Activated CD8-positive, alpha-beta memory T cell treated with anti-CD3 and anti-CD28 coated beads, Interleukin-2, amount 10 ng/mL, durations not matched to agents 7 days and 5 days (primary cell): Measurements from ENCODE around the gene WHAMM. TPM values are rescaled to one million over a fixed set of nuclear protein-coding genes. Genes with fewer than 3 reads are reported as not detected.
"Not testable (repeated sequence)": the region's sequence is repeated elsewhere in the genome, so short reads cannot be mapped to it uniquely, and the experiment has no call there.

ENCODE experiments used
- ATAC-seq: fragments of 150-1000 bp; cut with Tn5 transposase; one replicate; pipeline ENCODE4 v1.10.0; 2021; ENCODE audit warnings: moderate library complexity
- CTCF ChIA-PET: fragments of 350-600 bp; sonication (Branson Sonifier 250); formaldehyde crosslinking; loops from one replicate; lab custom pipeline; 2021; ENCODE audit warnings: antibody characterized with exemption; lab: Charles Lee
- DNase-seq: peaks from one replicate; pipeline ENCODE4 v3.0.0-alpha.2; 2020
- H3K27ac Mint-ChIP-seq: one replicate; pipeline ENCODE4 v1.8.0; 2021; ENCODE audit warnings: mild to moderate bottlenecking, mixed read lengths
- H3K27me3 Mint-ChIP-seq: one replicate; pipeline ENCODE4 v1.8.0; 2021; ENCODE audit warnings: mixed read lengths
- H3K36me3 Mint-ChIP-seq: one replicate; pipeline ENCODE4 v1.8.0; 2021; ENCODE audit warnings: mild to moderate bottlenecking, mixed read lengths
- H3K4me1 Mint-ChIP-seq: one replicate; pipeline ENCODE4 v1.8.0; 2021; ENCODE audit warnings: mixed read lengths
- H3K4me3 Mint-ChIP-seq: one replicate; pipeline ENCODE4 v1.8.0; 2021; ENCODE audit warnings: mild to moderate bottlenecking, moderate library complexity, mixed read lengths
- H3K9me3 Mint-ChIP-seq: one replicate; pipeline ENCODE4 v1.8.0; 2022; ENCODE audit warnings: low read depth, mixed read lengths
- total RNA-seq, 2 experiments: library from RNA; stranded (reverse); gene quantifications; one replicate each; pipeline ENCODE4 v1.2.3, GENCODE V29; 2021

The WHAMM gene, protein sequence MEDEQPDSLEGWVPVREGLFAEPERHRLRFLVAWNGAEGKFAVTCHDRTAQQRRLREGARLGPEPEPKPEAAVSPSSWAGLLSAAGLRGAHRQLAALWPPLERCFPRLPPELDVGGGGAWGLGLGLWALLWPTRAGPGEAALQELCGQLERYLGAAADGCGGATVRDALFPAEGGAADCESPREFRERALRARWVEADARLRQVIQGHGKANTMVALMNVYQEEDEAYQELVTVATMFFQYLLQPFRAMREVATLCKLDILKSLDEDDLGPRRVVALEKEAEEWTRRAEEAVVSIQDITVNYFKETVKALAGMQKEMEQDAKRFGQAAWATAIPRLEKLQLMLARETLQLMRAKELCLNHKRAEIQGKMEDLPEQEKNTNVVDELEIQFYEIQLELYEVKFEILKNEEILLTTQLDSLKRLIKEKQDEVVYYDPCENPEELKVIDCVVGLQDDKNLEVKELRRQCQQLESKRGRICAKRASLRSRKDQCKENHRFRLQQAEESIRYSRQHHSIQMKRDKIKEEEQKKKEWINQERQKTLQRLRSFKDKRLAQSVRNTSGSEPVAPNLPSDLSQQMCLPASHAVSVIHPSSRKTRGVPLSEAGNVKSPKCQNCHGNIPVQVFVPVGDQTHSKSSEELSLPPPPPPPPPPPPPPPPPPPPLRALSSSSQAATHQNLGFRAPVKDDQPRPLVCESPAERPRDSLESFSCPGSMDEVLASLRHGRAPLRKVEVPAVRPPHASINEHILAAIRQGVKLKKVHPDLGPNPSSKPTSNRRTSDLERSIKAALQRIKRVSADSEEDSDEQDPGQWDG
- total RNA-seq = 10 to 100 TPM in 1 of 2 experiments, 1 to 10 TPM in 1; 9.1 to 11.0 TPM

DNA sequence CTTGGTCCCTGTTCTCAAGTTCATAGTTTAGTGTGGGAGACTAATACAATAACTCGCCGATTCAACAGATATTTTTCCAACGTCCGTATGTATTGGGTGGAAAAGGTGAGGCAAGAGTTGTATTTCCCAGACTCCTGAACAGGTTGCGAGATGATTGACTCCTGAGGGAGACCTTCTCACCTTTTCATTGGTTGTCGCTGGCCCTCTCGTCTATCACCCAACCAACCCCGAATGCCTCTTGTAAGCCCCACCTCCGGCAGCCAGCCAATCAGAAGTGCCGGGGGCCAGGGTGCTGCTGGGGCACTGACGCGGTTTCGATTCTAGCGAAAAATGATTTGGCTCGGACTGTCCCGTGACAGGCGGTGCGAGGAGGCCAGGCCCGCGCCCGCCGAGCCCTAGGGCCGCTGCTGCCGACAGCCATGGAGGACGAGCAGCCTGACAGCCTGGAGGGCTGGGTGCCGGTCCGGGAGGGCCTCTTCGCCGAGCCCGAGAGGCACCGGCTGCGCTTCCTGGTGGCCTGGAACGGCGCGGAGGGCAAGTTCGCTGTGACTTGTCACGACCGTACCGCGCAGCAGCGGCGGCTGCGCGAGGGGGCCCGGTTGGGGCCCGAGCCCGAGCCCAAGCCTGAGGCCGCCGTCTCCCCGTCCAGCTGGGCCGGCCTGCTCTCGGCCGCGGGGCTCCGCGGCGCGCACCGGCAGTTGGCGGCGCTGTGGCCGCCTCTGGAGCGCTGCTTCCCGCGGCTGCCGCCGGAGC is at the start of gene WHAMM:
Gene WHAMM (plus strand): TSS at position 321 of the 753 bp plus-strand sequence. CDS start 99 bp downstream, at position 420.
- CTCF ChIA-PET = interaction anchor here (0.7 to 1.8 kb wide), 4 partner anchors 12 to 59 kb away, joined by 3 to 9 read pairs (median 4); no protein-coding TSS in a partner anchor
- H3K27me3 Mint-ChIP-seq = peaks cover 8% of the 10 kb centered on the region
- no peaks in the 10 kb centered on the region for H3K9me3 Mint-ChIP-seq
- peak; percentile 97 for ATAC-seq
- peaks cover 24% of the 10 kb centered on the region for H3K36me3 Mint-ChIP-seq
- peak; percentile 98 for DNase-seq
- peak within 1 kb of the TSS; percentile 88 for H3K4me3 Mint-ChIP-seq
- H3K27ac Mint-ChIP-seq = peak within 1 kb of the TSS; percentile 89
- H3K4me1 Mint-ChIP-seq = peaks cover 22% of the 10 kb centered on the region

DNA sequence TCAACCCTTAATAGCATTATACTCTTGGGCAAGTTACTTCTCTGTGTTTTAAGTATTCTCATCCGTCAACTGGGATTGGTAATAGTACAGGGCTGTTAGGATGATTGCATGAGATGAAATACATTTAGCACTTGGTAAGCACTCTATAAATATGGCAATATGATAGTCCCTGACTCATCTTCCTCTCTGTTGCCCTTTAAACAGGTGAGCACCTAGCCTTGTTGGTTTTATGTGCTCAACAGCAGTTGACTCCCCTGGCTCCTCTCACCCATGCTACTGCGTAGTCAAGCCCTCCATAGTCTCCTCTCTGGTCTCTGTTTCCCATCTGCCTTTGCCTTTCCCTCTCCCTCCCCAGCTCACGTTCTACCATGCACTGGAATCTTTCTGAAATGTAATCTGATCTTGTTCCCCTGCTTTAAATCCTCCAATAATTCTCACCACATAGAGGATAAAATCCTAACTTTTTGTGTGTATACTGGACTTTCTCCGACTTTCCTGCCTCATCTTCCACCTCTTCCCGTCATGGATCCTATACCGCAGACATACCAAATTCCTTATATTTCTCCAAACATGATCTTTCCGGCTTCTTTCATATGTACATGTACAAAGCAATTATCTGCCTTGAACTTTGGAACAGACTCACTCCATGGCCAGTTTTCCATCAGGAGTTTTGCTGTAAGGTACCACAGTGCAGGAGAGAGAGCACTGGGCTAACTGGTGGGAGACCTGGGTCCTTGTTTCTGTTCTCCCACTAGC is 45.9 kb upstream of the WHAMM start:
- peaks cover 6% of the 10 kb centered on the region for H3K4me1 Mint-ChIP-seq
- no peak overlapping the region for H3K27ac Mint-ChIP-seq
- H3K4me3 Mint-ChIP-seq = no peak overlapping the region
- H3K36me3 Mint-ChIP-seq = peaks cover 21% of the 10 kb centered on the region
- CTCF ChIA-PET = no interaction called here
- DNase-seq (no peak), ATAC-seq (no peak)
- H3K9me3 Mint-ChIP-seq = no peaks in the 10 kb centered on the region
- H3K27me3 Mint-ChIP-seq = no peaks in the 10 kb centered on the region

DNA sequence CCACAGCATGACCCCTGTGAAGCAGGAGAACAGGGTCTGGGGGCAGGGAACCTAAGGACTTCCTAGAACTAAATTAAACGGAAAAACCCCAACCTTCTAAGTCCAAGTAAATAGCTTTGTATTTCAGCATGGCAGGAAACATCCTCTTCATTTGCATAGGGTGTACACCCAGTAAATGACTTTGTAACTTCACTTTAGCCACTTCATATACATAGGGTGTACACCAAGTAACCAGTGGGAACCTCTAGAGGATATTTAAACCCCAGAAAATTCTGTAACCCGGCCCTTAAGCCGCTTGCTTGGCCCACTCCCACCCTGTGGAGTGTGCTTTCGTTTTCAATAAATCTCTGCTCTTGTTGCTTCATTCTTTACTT is 45.3 kb upstream of the WHAMM start:
- no peaks in the 10 kb centered on the region for H3K9me3 Mint-ChIP-seq
- H3K4me3 Mint-ChIP-seq = no peak overlapping the region
- DNase-seq = no peak
- H3K4me1 Mint-ChIP-seq = peaks cover 6% of the 10 kb centered on the region
- peaks cover 20% of the 10 kb centered on the region for H3K36me3 Mint-ChIP-seq
- no peak overlapping the region for H3K27ac Mint-ChIP-seq
- no peaks in the 10 kb centered on the region for H3K27me3 Mint-ChIP-seq
- CTCF ChIA-PET = no interaction called here
- no peak for ATAC-seq

DNA sequence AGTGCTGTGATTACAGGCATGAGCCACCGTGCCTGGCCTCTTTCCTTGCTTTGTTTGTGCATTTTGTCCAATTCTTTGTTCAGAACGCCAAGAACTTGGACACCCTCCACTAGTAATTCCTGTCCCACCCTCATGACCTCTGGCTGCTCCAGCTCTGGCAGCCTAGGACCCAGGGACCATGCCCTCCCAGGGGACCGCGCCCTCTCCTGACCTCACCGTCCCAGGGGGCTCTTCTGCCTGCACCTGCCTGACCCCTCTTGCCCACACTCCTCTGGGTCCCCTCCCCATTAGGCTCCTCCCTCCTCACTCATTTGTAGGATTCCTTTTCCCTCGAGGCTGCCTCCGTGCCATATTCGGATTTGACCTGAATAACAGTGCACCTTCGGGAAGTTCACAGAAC is 44.7 kb upstream of the WHAMM start:
- H3K4me1 Mint-ChIP-seq = peaks cover 6% of the 10 kb centered on the region
- DNase-seq = no peak
- no peaks in the 10 kb centered on the region for H3K27me3 Mint-ChIP-seq
- CTCF ChIA-PET = no interaction called here
- peaks cover 20% of the 10 kb centered on the region for H3K36me3 Mint-ChIP-seq
- no peak for ATAC-seq
- no peak overlapping the region for H3K27ac Mint-ChIP-seq
- H3K9me3 Mint-ChIP-seq = no peaks in the 10 kb centered on the region
- H3K4me3 Mint-ChIP-seq = no peak overlapping the region

DNA sequence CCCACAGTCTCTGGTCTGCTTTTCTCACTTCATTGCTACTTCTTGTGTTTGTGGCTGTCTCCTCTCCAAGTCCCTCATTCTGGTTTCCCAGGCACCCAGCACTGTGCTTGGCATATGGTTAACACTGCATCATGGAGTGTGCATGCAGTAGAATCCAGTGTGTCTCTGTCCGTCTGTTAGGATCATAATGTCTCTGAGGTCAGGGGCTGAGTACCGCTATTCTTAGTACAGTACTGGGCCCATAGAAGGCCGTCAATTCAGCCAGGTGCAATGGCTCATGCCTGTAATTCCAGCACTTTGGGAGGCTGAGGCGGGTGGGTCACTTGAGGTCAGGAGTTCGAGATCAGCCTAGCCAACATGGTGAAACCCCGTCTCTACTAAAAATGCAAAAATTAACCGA is 43.2 kb upstream of the WHAMM start:
- DNase-seq, H3K4me3 Mint-ChIP-seq, ATAC-seq, H3K9me3 Mint-ChIP-seq, H3K27ac Mint-ChIP-seq, H3K4me1 Mint-ChIP-seq, H3K27me3 Mint-ChIP-seq: not testable (repeated sequence)
- H3K36me3 Mint-ChIP-seq = peaks cover 20% of the 10 kb centered on the region
- CTCF ChIA-PET = interaction anchor here (1.4 kb wide), 1 partner anchor 15 kb away, joined by 4 read pairs; no protein-coding TSS in a partner anchor

DNA sequence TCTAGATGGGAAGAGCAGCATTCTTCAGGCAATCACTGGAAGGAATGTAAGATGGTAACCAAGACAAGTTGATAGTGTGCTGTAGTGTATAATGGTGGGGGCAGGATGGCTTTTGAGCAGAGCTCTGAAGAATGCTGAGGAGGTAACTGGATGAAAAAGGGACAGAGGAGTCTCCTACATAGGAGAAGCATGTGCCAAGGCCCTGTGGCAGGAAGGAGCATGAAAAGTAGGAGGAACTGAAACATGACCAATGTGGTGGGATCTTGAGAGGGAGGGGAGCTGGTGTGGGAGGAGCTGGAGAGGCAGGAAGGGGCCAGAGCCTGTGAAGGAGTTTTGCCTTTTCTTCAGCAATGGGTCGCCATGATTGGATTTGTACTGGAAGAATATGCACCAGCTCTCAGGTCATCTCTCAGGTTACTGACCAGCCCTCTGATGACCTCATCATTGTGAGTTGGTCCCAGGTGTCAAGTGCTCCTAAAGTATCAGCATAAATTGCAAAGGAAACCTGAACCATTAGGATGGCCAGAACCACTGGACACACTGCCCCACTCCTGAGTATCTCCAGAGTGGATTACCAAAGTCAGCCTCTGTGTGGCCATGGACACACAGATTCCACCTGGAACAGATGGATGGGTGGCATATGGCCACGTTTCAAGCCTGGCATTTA is 42.1 kb upstream of the WHAMM start:
- H3K27ac Mint-ChIP-seq = no peak overlapping the region
- H3K4me3 Mint-ChIP-seq = no peak overlapping the region
- ATAC-seq (no peak), DNase-seq (no peak)
- no peaks in the 10 kb centered on the region for H3K9me3 Mint-ChIP-seq
- peaks cover 6% of the 10 kb centered on the region for H3K4me1 Mint-ChIP-seq
- H3K27me3 Mint-ChIP-seq = no peaks in the 10 kb centered on the region
- CTCF ChIA-PET = interaction anchor here (1.4 kb wide), 1 partner anchor 16 kb away, joined by 4 read pairs; no protein-coding TSS in a partner anchor
- H3K36me3 Mint-ChIP-seq = peaks cover 16% of the 10 kb centered on the region

DNA sequence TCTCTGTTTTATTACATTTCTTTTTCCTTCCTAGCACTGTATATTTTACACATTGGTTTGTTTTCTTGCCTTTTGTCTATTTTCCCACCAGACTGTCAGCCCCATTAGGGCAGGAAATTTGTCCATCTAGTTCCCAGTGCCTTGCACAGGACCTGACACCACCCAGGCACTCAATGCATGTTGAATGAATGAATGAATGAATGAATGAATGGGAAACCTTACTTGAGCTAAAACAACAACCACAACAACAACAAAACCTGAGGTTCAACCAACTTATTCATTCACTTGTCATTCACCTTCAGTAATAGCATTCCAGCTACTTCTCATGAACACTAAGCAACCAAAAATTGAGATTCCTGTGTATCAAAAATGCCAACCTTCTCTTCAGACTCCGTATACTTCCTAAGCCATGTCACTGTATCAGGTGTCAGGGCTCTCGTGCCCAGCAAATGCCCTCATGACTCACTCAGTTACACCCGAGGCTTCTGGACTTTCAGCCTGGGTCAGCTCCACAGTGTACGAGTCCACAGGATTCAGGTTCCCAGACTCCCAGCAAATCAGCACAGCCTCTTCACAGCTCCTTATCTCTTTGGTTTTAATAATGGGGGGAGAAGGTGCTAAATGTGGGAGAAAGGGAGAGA is 40.9 kb upstream of the WHAMM start:
- H3K9me3 Mint-ChIP-seq = no peaks in the 10 kb centered on the region
- ATAC-seq = no peak
- CTCF ChIA-PET = no interaction called here

DNA sequence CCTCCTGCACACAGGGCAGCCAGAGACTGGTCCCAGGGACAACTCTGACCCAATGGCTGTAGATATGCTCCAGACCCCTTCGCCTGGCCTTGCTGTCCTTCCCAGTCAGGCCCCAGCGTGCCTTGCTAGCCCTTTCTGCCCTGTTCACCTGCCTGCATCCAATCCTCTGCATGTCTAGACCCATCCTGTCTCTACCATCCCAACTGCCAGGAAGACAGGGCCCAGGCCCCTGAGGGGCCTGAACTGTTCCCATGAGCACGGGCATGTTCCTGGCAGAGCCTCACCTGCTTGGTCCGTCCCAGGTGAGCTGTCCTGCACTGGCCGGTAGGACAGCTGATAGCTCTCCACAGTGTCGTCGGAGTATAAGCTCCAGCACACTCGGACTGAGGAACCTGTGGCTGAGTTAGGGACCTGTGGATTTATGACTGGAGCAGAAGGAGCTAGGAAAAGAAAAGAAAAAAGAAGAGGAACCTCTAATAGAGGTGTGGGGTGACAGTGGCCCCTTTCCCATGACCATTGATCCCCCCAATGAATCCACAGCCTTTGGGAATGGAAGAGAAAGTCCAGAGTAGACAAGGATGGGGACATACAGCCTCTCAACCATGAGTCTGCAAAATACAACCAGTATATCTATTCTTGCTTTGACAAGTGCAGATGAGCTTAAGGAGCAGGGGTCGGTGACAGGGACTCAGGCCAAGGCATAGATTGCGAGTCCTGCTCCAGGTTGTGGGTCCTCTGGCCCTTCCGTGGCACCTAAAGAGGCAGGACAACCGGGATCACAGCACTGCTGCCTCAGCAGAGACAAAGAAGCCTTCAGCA is 37.4 kb upstream of the WHAMM start:
- Mint-ChIP-seq H3K36me3 (peaks cover 3% of the 10 kb centered on the region), H3K9me3 (no peaks in the 10 kb centered on the region), H3K27me3 (peaks cover 6% of the 10 kb centered on the region), H3K4me3 (no peak overlapping the region), H3K4me1 (no peaks in the 10 kb centered on the region), H3K27ac (no peak overlapping the region)
- DNase-seq (no peak), ATAC-seq (no peak)
- CTCF ChIA-PET = no interaction called here

More for the DNA sequence above, 40.9 kb upstream of the WHAMM start:
- Mint-ChIP-seq H3K27me3 (peaks cover 3% of the 10 kb centered on the region), H3K4me3 (no peak overlapping the region), H3K27ac (no peak overlapping the region), H3K4me1 (peaks cover 5% of the 10 kb centered on the region), H3K36me3 (peaks cover 14% of the 10 kb centered on the region)
- no peak for DNase-seq

DNA sequence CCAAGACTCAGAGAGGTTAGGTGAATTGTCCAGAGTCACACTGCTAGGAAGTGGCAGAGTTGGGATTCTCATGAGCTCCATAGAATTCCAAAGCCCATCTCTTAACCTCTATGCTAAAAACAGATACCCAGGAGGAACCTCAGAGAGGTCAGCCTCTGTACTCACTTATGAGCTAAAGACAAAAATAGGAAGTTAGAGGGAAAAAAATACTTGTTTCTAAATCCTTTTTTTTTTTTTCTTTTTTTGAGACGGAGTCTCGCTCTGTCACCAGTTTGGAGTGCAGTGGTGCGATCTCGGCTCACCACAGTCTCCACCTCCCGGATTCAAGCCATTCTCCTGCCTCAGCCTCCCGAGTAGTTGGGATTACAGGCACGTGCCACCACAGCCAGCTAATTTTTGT is 34.9 kb upstream of the WHAMM start:
- Mint-ChIP-seq H3K27me3 (peaks cover 6% of the 10 kb centered on the region), H3K27ac (no peak overlapping the region), H3K4me3 (no peak overlapping the region), H3K9me3 (no peaks in the 10 kb centered on the region), H3K36me3 (no peaks in the 10 kb centered on the region), H3K4me1 (no peaks in the 10 kb centered on the region)
- ATAC-seq (no peak), DNase-seq (no peak)
- CTCF ChIA-PET = no interaction called here

DNA sequence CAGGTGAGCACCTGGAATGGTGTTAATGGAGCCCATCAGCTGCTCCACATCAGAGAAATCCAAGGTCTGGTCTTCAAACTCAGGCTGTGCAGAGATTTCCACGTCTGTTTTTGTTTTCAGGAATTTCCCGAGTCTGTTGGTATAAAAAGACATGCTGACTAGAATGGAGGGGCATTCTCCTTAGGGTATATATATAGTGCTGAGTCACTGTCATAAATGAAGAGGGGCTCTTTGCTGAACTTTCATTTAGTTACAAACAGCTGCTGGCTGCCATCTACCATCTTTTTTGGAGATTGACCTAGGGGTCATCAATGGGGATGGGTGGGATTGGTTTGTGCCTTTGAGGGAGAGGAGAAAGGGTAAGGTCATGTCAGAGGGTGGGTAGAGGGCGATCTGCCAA is 30.7 kb upstream of the WHAMM start:
- no peak overlapping the region for H3K27ac Mint-ChIP-seq
- CTCF ChIA-PET = no interaction called here
- H3K9me3 Mint-ChIP-seq = no peaks in the 10 kb centered on the region
- ATAC-seq (no peak), DNase-seq (no peak)
- no peaks in the 10 kb centered on the region for H3K4me1 Mint-ChIP-seq
- H3K27me3 Mint-ChIP-seq = no peaks in the 10 kb centered on the region
- H3K4me3 Mint-ChIP-seq = no peak overlapping the region
- no peaks in the 10 kb centered on the region for H3K36me3 Mint-ChIP-seq

DNA sequence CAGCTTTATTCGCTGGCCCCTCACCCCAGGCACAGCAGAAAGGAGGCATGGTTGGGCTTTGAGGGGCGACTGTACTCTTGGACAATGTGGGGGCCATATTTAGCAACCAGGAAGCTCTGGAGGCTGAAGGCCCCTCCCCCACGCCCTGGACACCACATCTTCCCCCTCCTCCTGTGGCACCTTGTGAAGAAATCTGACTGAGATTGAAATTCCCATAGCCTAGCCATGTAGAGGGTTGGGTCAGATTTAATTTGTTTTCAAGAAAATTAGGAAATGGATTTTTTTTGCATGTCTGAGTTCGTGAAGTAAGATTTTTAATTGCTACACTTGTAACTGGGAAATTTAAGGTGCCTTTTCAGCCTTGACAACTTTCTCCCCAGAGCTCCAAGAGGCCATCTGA is 28.1 kb upstream of the WHAMM start:
- Mint-ChIP-seq H3K4me3 (no peak overlapping the region), H3K27me3 (peaks cover 2% of the 10 kb centered on the region), H3K4me1 (no peaks in the 10 kb centered on the region), H3K36me3 (no peaks in the 10 kb centered on the region), H3K27ac (no peak overlapping the region), H3K9me3 (no peaks in the 10 kb centered on the region)
- no peak for DNase-seq
- no peak for ATAC-seq
- CTCF ChIA-PET = no interaction called here
